Measurements from ENCODE around the gene FBXO44. TPM values are rescaled to one million over a fixed set of nuclear protein-coding genes. Genes with fewer than 3 reads are reported as not detected.

FBXO44 gene
- total and polyA plus RNA-seq, 10 of the 15 experiments (the other 5 are each of a cell fraction or from before 2014, with no cell fraction given), result 0.77 to 22.4 (median 8.2) TPM

GRCh38 chr1:11680270-11681070, 25.8 kb downstream of the FBXO44 start (continued):
- TF ChIP-seq, protein P1, sequence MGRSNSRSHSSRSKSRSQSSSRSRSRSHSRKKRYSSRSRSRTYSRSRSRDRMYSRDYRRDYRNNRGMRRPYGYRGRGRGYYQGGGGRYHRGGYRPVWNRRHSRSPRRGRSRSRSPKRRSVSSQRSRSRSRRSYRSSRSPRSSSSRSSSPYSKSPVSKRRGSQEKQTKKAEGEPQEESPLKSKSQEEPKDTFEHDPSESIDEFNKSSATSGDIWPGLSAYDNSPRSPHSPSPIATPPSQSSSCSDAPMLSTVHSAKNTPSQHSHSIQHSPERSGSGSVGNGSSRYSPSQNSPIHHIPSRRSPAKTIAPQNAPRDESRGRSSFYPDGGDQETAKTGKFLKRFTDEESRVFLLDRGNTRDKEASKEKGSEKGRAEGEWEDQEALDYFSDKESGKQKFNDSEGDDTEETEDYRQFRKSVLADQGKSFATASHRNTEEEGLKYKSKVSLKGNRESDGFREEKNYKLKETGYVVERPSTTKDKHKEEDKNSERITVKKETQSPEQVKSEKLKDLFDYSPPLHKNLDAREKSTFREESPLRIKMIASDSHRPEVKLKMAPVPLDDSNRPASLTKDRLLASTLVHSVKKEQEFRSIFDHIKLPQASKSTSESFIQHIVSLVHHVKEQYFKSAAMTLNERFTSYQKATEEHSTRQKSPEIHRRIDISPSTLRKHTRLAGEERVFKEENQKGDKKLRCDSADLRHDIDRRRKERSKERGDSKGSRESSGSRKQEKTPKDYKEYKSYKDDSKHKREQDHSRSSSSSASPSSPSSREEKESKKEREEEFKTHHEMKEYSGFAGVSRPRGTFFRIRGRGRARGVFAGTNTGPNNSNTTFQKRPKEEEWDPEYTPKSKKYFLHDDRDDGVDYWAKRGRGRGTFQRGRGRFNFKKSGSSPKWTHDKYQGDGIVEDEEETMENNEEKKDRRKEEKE (IDR thresholded peaks at IDR 0.05), result no peak
- TF ChIP-seq, protein P2, sequence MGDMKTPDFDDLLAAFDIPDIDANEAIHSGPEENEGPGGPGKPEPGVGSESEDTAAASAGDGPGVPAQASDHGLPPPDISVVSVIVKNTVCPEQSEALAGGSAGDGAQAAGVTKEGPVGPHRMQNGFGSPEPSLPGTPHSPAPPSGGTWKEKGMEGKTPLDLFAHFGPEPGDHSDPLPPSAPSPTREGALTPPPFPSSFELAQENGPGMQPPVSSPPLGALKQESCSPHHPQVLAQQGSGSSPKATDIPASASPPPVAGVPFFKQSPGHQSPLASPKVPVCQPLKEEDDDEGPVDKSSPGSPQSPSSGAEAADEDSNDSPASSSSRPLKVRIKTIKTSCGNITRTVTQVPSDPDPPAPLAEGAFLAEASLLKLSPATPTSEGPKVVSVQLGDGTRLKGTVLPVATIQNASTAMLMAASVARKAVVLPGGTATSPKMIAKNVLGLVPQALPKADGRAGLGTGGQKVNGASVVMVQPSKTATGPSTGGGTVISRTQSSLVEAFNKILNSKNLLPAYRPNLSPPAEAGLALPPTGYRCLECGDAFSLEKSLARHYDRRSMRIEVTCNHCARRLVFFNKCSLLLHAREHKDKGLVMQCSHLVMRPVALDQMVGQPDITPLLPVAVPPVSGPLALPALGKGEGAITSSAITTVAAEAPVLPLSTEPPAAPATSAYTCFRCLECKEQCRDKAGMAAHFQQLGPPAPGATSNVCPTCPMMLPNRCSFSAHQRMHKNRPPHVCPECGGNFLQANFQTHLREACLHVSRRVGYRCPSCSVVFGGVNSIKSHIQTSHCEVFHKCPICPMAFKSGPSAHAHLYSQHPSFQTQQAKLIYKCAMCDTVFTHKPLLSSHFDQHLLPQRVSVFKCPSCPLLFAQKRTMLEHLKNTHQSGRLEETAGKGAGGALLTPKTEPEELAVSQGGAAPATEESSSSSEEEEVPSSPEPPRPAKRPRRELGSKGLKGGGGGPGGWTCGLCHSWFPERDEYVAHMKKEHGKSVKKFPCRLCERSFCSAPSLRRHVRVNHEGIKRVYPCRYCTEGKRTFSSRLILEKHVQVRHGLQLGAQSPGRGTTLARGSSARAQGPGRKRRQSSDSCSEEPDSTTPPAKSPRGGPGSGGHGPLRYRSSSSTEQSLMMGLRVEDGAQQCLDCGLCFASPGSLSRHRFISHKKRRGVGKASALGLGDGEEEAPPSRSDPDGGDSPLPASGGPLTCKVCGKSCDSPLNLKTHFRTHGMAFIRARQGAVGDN (IDR thresholded peaks at IDR 0.05), result no peak
- TF ChIP-seq TARDBP (IDR thresholded peaks at IDR 0.05; ENCODE audit: borderline replicate concordance) (no peak), CREB1 (IDR thresholded peaks at IDR 0.05; ENCODE audit: low read depth) (no peak), ZNF207 (IDR thresholded peaks at IDR 0.05; ENCODE audit: borderline replicate concordance) (no peak), SUPT20H (IDR thresholded peaks at IDR 0.05; ENCODE audit: borderline replicate concordance, control insufficient read depth, low read depth, low read length) (no peak), FOXM1 (IDR thresholded peaks at IDR 0.05; ENCODE audit: low read depth, low read length) (no peak), NR2F1 (conservative IDR thresholded peaks at IDR 0.05) (0 out of 2 replicates have a peak, but pooled peaks have one; percentile 3), YBX1 (IDR thresholded peaks at IDR 0.05) (no peak), POU2F2 (IDR thresholded peaks at IDR 0.05; ENCODE audit: borderline replicate concordance, low read depth, low read length) (no peak), MEF2A (IDR thresholded peaks at IDR 0.05; ENCODE audit: insufficient read depth, low read depth, low read length) (no peak), YY1 (IDR thresholded peaks at IDR 0.05; ENCODE audit: low read depth, low read length) (no peak), EED (IDR thresholded peaks at IDR 0.05; ENCODE audit: low read depth) (0 out of 2 replicates have a peak, but pooled peaks have one; percentile 13)
- TF ChIP-seq, protein P3, sequence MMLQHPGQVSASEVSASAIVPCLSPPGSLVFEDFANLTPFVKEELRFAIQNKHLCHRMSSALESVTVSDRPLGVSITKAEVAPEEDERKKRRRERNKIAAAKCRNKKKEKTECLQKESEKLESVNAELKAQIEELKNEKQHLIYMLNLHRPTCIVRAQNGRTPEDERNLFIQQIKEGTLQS (IDR thresholded peaks at IDR 0.05; ENCODE audit: borderline replicate concordance, extremely low read depth, low read depth, low read length), result no peak

Measured in GM12878 (cell line).